ENCODE measurements around the gene MACROD1. TPM values are rescaled to one million over a fixed set of nuclear protein-coding genes. Genes with fewer than 3 reads are reported as not detected.

Gene MACROD1
- total RNA-seq, 1 donor from 2014 or later, result 3.4 TPM

DNA sequence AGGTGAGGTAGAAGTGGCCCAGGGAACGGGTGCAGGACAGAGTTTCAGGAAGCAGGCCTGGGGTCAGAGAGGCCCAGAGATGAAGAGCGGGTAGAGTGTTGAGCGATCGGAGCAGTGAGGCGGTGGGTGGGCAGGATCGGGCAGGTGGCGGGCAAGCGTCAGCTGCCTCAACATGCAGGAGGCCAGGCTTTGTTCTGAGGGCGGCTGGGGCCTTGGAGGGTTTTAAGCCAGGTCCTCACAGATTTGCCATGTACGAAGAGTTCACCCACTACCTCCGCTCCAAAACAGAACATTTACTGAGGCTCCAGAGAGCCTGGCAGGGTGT is 100.8 kb downstream of the MACROD1 start:
- Mint-ChIP-seq H3K27ac (ENCODE audit: unreplicated experiment) (no peak overlapping the region), H3K4me1 (ENCODE audit: low read depth, unreplicated experiment) (no peaks in the 10 kb centered on the region), H3K36me3 (ENCODE audit: low read depth, unreplicated experiment) (no peaks in the 10 kb centered on the region), H3K4me3 (ENCODE audit: unreplicated experiment) (no peak overlapping the region), H3K27me3 (ENCODE audit: low read depth, unreplicated experiment) (peaks cover 53% of the 10 kb centered on the region), H3K9me3 (ENCODE audit: unreplicated experiment) (no peaks in the 10 kb centered on the region)
- FAIRE-seq, result no peak
- Histone ChIP-seq H3K4me2 (ENCODE audit: low read length) (no peak overlapping the region), H3K4me3 (ENCODE audit: insufficient read depth, low read depth, low read length) (no peak overlapping the region), H3K79me2 (ENCODE audit: insufficient read depth, low read length) (no peaks in the 10 kb centered on the region), H3K4me1 (ENCODE audit: insufficient read depth, low read length) (peaks cover 3% of the 10 kb centered on the region), H3K27ac (ENCODE audit: low read depth, low read length) (no peak overlapping the region), H3K27me3 (ENCODE audit: insufficient read depth, low read length) (peaks cover 6% of the 10 kb centered on the region), H2AFZ (ENCODE audit: low read depth, low read length) (no peak overlapping the region), H3K9ac (ENCODE audit: low read length) (no peak overlapping the region), H3K36me3 (ENCODE audit: insufficient read depth, low read length) (no peaks in the 10 kb centered on the region), H3K9me3 (ENCODE audit: insufficient read depth, low read depth, low read length) (peaks cover 3% of the 10 kb centered on the region), H4K20me1 (ENCODE audit: insufficient read depth, low read length) (peaks cover 6% of the 10 kb centered on the region)
- no peak for DNase-seq (ENCODE audit: low read depth)
- TF ChIP-seq, protein P1, sequence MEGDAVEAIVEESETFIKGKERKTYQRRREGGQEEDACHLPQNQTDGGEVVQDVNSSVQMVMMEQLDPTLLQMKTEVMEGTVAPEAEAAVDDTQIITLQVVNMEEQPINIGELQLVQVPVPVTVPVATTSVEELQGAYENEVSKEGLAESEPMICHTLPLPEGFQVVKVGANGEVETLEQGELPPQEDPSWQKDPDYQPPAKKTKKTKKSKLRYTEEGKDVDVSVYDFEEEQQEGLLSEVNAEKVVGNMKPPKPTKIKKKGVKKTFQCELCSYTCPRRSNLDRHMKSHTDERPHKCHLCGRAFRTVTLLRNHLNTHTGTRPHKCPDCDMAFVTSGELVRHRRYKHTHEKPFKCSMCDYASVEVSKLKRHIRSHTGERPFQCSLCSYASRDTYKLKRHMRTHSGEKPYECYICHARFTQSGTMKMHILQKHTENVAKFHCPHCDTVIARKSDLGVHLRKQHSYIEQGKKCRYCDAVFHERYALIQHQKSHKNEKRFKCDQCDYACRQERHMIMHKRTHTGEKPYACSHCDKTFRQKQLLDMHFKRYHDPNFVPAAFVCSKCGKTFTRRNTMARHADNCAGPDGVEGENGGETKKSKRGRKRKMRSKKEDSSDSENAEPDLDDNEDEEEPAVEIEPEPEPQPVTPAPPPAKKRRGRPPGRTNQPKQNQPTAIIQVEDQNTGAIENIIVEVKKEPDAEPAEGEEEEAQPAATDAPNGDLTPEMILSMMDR (IDR thresholded peaks at IDR 0.05; ENCODE audit: insufficient read depth, low read depth, low read length), result no peak
- TF ChIP-seq EZH2 (IDR thresholded peaks at IDR 0.05; ENCODE audit: insufficient read depth, low read length), result no peak

DNA sequence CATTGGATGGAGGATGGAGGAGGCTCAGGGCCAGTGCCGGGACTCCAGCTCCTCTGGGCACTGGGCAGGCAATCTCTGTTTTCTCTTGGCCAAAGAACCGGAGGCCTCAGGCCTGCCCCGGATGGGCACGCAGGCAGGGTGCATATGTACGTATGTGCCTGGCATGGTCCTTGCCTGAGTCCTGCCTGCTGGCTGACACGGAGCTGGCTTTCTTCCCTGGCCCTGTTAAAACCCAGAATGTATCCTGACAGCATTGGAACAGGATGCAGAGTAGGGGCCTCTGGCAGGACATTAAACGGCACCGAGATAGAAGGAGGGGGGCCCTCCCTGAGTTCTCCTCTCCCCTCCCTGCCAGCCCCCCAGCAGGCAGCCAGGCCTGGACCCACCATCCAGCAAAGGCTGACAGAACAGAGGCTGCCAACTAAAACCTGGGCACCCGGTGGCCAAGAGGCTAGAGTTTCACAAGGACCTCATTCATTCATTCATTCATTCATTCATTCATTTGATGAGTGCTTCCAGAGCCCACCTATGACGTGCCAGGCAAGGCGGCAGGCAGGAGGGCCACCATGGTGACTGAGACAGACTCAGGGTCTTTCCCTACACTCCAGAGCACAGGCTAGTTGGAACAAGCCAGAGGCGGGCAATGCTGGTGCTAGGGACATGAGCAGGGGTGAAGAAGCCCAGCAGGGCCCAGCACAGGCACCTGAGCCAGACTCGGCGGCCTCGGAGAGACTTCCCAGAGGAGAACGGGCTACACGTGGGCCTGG is 101.4 kb downstream of the MACROD1 start:
- Histone ChIP-seq H3K27ac (ENCODE audit: low read depth, low read length) (no peak overlapping the region), H3K36me3 (ENCODE audit: insufficient read depth, low read length) (no peaks in the 10 kb centered on the region), H4K20me1 (ENCODE audit: insufficient read depth, low read length) (peaks cover 6% of the 10 kb centered on the region), H3K9me3 (ENCODE audit: insufficient read depth, low read depth, low read length) (peaks cover 3% of the 10 kb centered on the region), H3K79me2 (ENCODE audit: insufficient read depth, low read length) (no peaks in the 10 kb centered on the region), H2AFZ (ENCODE audit: low read depth, low read length) (no peak overlapping the region), H3K27me3 (ENCODE audit: insufficient read depth, low read length) (peaks cover 6% of the 10 kb centered on the region), H3K9ac (ENCODE audit: low read length) (no peak overlapping the region), H3K4me3 (ENCODE audit: insufficient read depth, low read depth, low read length) (no peak overlapping the region), H3K4me1 (ENCODE audit: insufficient read depth, low read length) (peaks cover 3% of the 10 kb centered on the region), H3K4me2 (ENCODE audit: low read length) (no peak overlapping the region)
- H3K27me3 Mint-ChIP-seq (ENCODE audit: low read depth, unreplicated experiment), result peaks cover 51% of the 10 kb centered on the region
- no peaks in the 10 kb centered on the region for H3K9me3 Mint-ChIP-seq (ENCODE audit: unreplicated experiment)
- no peaks in the 10 kb centered on the region for H3K36me3 Mint-ChIP-seq (ENCODE audit: low read depth, unreplicated experiment)
- TF ChIP-seq, protein P1 (IDR thresholded peaks at IDR 0.05; ENCODE audit: insufficient read depth, low read depth, low read length), result no peak
- no peak for TF ChIP-seq EZH2 (IDR thresholded peaks at IDR 0.05; ENCODE audit: insufficient read depth, low read length)
- no peaks in the 10 kb centered on the region for H3K4me1 Mint-ChIP-seq (ENCODE audit: low read depth, unreplicated experiment)
- H3K27ac Mint-ChIP-seq (ENCODE audit: unreplicated experiment), result no peak overlapping the region
- no peak for DNase-seq (ENCODE audit: low read depth)
- FAIRE-seq, result no peak
- H3K4me3 Mint-ChIP-seq (ENCODE audit: unreplicated experiment), result no peak overlapping the region

DNA sequence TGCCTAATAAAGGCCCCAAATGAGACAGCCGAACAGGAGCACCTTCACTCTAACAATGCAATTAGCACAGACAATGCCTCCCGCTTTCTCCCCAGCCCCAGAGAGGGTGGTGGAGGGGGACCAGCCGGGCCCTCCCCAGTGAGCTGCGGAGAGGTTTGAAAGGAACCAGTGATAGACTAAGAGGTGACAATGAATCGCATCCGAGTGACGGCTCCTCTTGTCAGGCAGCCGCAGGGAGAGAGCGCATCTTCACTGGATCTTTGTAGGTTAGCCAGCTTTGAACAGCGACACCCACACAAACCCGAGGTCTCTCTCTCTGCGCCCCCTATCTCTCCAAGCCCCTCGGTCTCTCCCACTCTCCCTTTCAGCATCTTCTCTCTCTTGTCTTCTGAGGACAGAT is 102.1 kb downstream of the MACROD1 start:
- TF ChIP-seq, protein P1 (IDR thresholded peaks at IDR 0.05; ENCODE audit: insufficient read depth, low read depth, low read length), result no peak
- no peak for TF ChIP-seq EZH2 (IDR thresholded peaks at IDR 0.05; ENCODE audit: insufficient read depth, low read length)
- peaks cover 3% of the 10 kb centered on the region for H3K4me1 ChIP-seq (ENCODE audit: insufficient read depth, low read length)
- no peak overlapping the region for H3K9ac ChIP-seq (ENCODE audit: low read length)
- H3K27ac ChIP-seq (ENCODE audit: low read depth, low read length), result no peak overlapping the region
- no peaks in the 10 kb centered on the region for H3K79me2 ChIP-seq (ENCODE audit: insufficient read depth, low read length)
- FAIRE-seq, result no peak
- no peak overlapping the region for H3K4me2 ChIP-seq (ENCODE audit: low read length)
- H3K27me3 ChIP-seq (ENCODE audit: insufficient read depth, low read length), result peaks cover 6% of the 10 kb centered on the region
- H4K20me1 ChIP-seq (ENCODE audit: insufficient read depth, low read length), result peaks cover 6% of the 10 kb centered on the region
- no peak overlapping the region for H3K4me3 ChIP-seq (ENCODE audit: insufficient read depth, low read depth, low read length)
- Mint-ChIP-seq H3K36me3 (ENCODE audit: low read depth, unreplicated experiment) (no peaks in the 10 kb centered on the region), H3K4me1 (ENCODE audit: low read depth, unreplicated experiment) (no peaks in the 10 kb centered on the region), H3K27ac (ENCODE audit: unreplicated experiment) (no peak overlapping the region), H3K27me3 (ENCODE audit: low read depth, unreplicated experiment) (peaks cover 55% of the 10 kb centered on the region), H3K9me3 (ENCODE audit: unreplicated experiment) (no peaks in the 10 kb centered on the region), H3K4me3 (ENCODE audit: unreplicated experiment) (no peak overlapping the region)
- no peak for DNase-seq (ENCODE audit: low read depth)
- H3K9me3 ChIP-seq (ENCODE audit: insufficient read depth, low read depth, low read length), result no peaks in the 10 kb centered on the region
- no peaks in the 10 kb centered on the region for H3K36me3 ChIP-seq (ENCODE audit: insufficient read depth, low read length)
- H2AFZ ChIP-seq (ENCODE audit: low read depth, low read length), result no peak overlapping the region

Data from astrocyte (in vitro differentiated cells and primary cell).